HG02763 (cell line): ENCODE measurements around the gene UNG.
"Not testable (repeated sequence)": the region's sequence is repeated elsewhere in the genome, so short reads cannot be mapped to it uniquely, and the experiment has no call there.

Experiments
- ATAC-seq: cut with Tn5 transposase; IDR thresholded peaks from one replicate; pipeline ENCODE4 v1.9.1; 2021; ENCODE audit warnings: mild to moderate bottlenecking, moderate library complexity; ENCODE audit not compliant: unreplicated experiment

The UNG gene

DNA sequence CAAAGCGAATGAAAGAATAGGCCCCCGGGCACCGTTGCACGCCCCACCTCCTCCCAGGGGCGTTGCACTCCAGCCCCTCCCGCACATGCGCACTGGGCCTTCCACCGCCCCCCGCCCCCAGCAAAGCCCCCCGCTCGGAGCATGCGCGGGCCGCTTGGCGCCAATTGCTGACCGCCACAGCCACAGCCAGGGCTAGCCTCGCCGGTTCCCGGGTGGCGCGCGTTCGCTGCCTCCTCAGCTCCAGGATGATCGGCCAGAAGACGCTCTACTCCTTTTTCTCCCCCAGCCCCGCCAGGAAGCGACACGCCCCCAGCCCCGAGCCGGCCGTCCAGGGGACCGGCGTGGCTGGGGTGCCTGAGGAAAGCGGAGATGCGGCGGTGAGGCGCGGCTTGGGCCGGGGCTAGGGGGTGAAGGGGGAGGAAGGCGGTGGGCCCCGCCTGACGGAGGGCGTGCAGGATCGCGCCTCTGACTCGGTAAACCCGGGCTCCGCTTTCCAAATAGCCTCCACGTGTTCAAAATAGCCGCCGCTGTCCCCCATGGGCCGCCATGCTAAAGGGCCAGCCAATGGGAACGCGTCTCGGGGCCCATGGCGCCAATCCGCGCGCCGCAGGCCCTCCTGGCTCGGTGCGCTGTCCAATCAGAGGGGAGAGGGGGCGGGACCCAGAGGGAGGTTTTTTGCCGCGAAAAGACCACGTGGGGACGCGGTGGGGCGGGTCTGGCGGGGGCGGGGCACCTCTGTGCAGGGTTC lies at the start of gene UNG:
TSS of gene UNG (plus strand) at position 163 of the 748 bp plus-strand sequence. CDS start at position 246, 83 bp downstream.
- ATAC-seq: peak; percentile 94

DNA sequence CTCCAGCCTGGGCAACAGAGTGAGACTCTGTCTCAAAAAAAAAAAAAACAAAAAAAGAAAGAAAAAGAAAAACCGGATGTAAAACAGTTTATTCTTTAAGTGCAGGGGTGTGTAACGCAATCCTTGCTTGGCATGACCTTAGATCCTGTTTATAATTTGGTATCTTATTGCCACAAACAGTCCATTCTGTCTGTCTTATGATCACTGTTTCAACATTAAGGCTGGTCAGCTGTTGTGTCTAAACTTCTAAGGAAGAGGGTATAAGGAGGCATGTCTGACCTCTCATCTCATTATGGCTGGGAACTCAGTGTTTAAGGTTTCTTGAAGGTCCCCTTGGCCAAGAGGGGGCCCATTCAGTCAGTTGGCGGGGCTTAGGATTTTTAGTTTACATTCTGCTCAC lies 48.7 kb upstream of the UNG start:
- ATAC-seq: not testable (repeated sequence)

DNA sequence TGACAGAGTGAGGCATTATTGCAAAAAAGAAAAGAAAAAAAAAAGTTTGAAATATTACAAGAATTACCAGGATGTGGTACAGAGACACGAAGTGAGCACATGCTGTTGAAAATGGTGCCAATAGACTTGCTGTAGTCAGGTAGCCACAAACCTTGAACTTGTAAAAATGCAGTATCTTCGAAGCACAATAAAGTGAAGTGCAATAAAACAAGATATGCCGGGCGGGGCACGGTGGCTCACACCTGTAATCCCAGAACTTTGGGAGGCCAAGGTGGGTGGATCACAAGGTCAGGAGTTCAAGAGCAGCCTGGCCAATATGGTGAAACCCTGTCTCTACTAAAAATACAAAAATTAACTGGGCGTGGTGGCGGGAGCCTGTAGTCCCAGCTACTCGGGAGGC lies 47.6 kb upstream of the UNG start:
- not testable (repeated sequence) for ATAC-seq

DNA sequence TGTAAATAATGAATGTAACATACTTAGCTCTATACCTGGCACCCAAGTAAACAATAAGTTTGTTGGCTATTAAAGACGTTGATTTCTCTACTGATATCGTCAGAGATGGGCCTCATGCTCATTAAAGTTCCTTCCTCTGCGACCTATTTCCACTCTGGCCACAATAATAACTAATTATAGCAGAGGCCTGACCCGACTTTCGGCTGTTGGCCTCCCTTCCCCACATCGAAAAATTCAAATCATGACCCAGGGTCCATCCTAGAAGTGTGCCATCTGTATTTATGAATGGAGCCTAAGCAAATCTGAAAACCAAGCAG lies 45.3 kb upstream of the UNG start:
- no peak for ATAC-seq

DNA sequence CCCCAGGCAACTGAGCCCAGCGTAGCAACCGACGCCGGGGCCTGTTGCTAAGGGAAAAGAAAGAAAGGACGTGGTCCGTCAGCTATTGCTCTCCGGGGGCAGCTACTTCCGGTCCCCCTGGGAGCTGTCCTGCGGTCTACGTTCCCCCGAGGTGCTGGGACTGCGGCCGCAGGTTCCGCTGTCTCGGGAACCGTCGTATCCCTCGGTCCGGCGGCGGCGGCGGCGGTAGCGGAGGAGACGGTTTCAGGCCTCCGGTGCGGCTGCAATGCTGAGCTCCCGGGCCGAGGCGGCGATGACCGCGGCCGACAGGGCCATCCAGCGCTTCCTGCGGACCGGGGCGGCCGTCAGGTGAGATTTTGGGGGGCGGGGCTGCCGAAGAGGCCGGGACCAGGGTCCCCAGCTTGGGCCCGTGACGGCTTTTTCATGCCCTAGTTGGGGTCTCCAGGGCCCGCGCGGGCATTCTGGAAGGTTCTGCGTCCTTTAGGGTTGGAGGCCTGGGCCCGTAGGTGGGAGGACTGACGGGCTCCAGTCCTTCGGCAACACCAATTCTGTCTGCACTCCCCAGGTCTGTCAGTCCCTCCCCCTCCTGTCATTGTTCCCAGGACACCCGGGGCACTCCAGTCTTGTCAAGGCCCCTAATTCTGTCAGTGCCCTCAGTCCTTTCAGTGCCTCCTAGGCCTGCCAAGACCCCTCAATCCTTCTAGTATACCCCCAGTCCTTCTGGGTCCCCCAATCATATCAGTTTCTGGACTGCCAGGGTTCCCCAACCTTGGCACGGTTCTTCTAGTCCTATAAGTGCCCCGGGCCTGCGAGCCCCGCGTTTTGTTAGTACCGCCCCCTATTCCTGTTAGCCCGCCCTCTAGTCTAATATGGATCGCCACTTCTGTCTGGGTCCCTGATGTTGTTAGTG lies 44.7 kb upstream of the UNG start, which contains the start of gene USP30:
TSS of gene USP30 (plus strand) at position 163 of the 910 bp plus-strand sequence. CDS start at position 266, 103 bp downstream.
- peak; percentile 71 for ATAC-seq

DNA sequence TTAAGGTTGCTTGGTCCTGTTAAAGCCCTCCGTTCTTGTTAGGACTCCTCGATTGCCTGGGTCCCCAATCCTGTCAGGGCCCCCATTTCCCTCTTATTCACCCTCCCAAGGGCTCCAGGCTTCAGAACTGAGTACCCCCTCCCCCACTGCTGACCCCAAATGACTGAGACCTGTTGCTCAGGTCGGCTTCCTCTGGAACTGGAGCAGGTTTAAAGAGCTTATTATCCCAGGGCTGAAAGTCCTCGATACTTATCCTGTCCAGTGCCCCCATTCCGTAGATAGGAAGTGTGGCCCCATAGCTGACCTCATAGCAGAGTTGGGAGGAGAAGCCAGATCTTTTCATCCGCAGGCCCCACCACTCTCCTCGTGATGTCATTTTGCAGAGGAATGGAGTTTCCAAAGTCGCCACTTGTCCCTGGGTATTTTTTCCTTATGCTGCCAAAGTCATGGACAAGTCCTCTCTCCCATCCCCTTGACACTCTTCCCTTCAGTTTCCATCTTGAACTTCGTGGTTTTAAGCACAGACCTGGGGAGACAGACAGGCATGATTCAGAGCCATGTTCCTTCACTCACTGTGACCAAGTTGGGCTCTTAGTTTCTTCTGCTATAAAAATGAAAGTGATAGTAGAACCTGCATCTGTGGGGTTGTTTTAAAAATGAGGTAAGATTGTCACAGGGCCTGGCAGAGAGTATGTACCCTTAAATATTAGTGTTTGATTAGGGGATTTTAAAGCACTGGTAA lies 43.8 kb upstream of the UNG start:
- ATAC-seq: no peak

DNA sequence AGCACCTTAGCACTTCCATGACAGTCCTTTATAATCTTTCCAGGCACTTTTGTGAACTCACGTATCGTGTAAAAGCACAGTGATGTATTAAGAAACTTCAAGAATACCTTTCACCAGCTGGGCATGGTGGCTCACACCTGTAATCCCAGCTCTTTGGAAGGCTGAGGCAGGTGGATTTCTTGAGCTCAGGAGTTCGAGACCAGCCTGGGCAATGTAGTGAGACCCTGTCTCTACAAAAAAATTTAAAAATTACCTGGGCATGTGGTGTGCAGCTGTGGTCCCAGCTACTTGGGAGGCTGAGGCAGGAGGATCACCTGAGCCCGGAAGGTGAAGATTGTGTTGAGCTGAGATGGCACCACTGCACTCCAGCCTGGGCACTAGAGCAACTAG lies 43.3 kb upstream of the UNG start:
- ATAC-seq: not testable (repeated sequence)

DNA sequence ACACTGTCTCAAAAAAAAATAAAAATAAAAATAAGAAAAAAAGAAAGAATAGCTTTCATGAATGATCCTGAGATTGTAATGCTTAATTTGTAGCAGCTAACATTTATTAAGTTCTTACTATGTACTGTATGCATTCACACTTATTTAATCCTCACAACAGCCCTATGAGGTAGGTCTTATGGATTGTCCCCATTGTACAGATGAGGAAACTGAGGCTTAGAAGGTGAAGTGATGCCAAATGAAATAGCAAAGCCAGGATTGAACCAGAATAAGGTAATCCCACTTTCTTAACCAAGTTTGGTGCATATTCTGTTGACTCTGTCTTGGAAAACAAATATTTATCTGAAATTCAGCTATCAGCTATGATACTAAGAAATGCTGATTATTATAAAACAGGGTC lies 42.9 kb upstream of the UNG start:
- no peak for ATAC-seq

DNA sequence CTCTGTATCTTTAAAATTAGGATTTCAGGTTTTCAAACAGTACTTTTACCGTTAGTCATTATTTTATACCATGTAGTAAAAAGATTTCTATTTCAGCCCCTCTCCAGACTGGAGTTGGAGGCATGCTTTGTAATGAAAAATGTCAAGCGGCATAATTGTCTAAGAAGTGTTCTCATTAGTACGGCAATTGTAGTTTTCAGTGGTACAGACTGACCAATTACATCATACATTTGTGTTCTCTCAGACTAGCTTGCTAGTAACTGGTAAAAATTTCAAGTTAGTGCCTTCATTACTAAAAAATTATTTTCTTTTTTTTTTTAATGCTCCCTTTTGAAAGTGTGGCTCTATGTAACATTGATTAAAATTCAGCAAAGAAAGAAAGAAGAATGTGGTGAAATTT lies 40.5 kb upstream of the UNG start:
- ATAC-seq: no peak

DNA sequence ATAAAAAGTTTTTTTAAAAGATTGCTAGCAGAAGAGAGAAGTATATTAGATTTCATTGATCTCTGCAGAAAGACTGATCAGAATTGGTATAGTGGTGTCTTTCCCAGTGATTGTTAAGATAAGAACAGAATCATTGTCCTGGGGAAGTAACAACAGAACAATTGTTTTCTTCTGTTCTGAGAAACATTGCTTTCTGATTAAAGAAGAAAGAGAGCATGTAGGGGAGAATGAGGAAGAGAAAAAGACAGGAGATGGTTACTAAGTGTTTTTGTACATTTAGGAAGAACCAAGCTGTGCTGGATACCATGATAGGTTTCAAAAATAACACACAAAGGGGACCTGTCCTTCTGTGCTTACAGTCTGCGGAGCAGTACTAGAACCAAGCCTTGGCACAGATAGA lies 40.0 kb upstream of the UNG start:
- ATAC-seq: no peak

DNA sequence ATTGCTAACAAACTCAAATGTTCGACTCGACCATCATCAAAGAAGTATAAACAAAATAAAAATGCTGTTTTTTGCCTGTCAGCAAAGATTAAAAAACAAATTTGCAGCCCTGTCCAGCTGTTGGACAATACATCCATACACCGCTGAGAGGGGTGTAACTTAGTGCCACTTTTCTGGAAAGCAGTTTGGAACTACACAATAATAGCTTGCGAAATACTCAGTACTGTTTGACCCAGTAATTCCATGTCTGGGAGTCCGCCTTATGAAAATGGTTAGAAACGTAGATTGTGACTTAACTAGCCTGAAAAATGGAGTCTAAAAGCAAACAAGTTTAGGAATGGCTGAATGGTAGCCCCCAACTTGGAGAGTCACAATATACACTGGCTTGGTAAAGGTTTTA lies 38.6 kb upstream of the UNG start:
- ATAC-seq: no peak

DNA sequence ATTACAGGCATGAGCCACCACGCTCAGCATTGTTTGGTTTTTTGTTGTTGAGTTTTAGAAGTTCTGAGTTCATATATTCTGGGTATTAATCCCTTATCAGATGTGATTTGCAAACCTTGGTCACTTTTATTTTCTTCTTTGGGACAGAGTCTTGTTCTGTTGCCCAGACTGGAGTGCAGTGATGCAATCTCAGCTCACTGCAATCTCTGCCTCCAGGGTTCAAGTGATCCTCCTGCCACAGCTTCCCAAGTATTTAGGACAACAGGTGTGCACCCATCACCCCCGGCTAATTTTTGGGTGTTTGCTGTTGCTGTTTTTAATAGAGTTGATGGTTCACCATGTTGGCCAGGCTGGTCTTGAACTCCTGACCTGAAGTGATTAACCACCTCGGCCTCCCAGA lies 33.3 kb upstream of the UNG start:
- ATAC-seq: no peak

DNA sequence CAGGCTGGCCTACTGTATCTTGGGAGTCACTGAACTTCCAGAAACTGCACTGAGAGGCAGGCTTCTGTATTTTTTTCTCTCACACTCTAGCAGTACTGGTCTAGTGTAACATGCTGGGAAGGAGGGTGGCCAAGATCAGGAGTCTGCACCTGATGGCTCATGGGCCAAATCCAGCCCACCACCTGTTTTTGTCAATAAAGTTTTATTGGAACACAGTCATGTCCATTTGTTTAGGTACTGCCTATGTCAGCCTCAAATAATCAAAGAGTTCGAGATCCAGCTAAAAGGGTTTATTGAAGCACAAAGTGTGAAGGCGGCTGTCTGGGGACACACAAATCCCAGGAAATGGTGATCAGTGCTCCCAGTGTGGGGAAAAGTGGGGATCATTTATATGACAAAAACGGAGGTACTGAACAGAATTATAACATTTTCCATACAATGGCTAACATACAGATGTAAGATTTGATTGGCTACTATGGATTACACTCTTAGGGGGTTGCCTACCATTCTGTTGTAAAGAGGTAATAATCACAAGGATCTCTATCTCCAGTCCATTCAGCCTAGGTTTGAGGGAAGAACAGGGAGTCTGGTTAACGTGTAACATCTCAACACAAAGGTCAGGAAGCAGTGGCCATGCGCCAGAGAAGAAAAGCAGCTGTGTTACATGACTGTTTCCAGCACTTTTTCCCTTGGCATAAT lies 32.1 kb upstream of the UNG start:
- ATAC-seq: no peak

DNA sequence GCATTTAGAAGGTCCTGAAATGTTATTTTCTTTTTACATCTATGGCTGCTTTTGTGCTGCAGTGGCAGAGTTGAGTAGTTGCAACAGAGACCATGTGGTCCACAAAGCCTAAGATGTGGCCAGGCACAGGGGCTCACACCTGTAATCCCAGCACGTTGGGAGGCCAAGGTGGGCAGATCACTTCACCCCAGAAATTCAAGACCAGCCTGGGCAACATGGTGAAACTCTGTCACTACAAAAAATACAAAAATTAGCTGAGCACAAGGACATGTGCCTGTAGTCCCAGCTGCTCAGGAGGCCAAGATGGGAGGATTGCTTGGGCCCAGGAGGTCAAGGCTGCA lies 31.6 kb upstream of the UNG start:
- ATAC-seq: no peak

DNA sequence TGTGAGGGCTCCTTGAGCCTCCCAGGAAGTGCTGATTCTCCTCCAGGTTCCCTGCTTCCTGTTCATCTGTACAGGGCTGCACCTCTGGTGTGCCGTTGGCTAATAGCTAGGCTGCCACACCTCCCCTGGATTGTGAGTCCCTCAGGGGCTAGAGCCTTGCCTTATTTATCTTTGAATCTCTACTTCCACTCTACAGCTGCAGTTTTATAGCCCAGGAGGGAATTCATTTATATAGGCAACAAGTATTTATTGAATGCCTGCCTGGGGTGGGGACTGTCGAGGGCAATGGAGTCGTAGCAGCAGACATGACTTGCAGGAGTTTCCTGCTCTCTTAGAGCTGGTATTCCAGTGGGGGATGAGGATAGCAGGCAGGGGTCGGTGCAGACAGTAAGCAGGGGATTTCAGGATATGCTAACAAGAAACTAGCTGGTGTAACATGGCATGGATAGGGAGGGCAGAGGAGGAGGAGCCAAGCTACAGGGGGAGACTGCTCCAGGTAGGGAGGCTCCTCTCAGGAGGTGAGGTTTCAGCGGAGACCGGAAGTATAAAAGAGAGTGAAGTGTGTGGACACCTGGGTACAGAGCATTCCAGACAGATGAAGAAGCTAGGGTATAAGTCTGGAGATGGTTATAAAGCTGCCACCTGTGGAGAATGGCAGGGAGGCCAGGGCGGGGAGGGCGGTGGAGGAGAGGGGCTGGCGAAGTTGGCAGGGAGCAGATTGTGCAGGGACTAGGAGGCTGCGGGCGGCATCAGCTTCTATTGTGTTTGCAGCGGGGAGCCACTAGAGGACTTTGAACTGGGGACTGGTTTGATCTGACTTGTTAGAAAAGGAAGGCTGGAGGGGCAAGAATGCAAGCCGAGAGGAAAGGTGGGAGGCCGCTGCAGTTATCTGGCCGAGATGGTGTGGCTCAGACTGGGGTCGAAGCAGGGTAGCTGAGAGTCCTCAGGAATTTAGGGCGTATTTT lies 27.8 kb upstream of the UNG start:
- ATAC-seq: no peak

DNA sequence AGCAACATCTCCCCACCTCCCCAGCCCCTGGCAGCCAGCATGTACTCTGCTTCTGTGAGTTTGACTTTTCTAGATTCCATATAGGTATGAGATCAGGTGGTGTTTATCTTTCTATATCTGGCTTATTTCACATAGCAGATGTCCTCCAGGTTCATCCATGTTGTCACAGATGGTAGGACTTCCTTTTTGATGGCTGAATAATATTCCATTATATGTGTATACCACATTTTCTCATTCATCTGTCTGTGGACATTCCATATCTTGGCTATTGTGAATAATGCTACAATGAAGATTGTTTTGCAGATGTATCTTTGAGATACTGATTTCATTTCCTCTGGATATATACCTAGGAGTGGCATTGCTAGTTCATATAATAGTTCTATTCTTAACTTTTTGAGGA lies 22.5 kb upstream of the UNG start:
- no peak for ATAC-seq

DNA sequence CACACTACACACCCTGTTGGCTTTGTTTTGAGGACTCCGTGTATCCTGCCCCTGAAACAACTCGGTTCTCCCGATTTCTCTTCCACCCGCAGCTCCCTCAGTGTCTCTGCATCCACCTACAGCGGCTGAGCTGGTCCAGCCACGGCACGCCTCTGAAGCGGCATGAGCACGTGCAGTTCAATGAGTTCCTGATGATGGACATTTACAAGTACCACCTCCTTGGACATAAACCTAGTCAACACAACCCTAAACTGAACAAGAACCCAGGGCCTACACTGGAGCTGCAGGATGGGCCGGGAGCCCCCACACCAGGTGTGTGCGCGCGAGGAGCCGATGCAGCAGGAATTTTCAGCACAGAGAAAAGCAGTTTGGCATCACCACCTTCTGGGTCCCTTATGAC lies 14.6 kb upstream of the UNG start:
- ATAC-seq: no peak

DNA sequence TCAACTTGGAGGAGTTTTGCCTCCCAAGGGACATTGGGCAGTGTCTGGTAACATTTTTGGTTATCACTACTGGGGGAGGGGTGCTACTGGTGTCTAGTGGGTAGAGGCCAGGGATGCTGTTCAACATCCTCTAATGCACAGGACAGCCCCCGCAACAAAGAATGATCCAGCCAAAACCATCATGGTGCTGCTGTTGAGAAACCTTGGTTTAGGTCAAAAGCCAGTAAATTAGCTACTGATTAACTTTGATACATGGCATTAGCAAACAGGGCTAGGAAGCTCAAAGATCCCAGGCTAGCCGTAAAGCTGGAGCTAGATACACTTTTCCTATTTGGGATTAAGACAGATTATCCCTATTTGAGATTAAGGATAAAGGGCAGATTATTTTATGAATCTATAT lies 13.0 kb upstream of the UNG start:
- ATAC-seq: no peak

DNA sequence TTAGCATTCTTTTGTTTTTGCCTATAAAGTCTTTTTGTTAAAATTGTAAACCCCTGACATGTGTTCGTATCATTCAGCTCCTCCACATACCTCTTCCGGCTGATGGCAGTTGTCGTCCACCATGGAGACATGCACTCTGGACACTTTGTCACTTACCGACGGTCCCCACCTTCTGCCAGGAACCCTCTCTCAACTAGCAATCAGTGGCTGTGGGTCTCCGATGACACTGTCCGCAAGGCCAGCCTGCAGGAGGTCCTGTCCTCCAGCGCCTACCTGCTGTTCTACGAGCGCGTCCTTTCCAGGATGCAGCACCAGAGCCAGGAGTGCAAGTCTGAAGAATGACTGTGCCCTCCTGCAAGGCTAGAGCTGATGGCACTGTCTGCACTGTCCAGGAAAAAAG lies 11.8 kb upstream of the UNG start:
- ATAC-seq: no peak

DNA sequence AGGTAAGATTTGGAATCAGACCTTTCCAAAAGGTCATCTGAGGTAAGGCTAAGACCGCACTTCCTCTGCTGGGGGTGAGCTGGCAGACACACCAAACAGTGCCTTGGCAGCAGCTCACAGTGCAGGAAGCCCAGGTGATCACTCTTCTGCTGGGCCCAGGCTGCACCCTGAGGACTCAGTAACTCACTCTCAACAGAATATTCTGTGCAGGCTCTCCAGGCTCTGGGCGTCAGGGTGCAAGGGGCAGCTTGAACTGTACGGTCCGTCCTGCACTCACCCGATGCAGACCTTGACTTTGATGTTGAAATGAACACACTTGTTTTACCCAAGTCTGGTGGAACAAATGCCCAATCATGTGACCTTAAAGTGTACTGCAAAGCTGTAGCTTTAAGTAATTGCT lies 10.1 kb upstream of the UNG start:
- ATAC-seq: no peak
